ENCODE data around the gene TMTC2.
"Not testable (repeated sequence)": the region's sequence is repeated elsewhere in the genome, so short reads cannot be mapped to it uniquely, and the experiment has no call there.

Gene TMTC2

DNA sequence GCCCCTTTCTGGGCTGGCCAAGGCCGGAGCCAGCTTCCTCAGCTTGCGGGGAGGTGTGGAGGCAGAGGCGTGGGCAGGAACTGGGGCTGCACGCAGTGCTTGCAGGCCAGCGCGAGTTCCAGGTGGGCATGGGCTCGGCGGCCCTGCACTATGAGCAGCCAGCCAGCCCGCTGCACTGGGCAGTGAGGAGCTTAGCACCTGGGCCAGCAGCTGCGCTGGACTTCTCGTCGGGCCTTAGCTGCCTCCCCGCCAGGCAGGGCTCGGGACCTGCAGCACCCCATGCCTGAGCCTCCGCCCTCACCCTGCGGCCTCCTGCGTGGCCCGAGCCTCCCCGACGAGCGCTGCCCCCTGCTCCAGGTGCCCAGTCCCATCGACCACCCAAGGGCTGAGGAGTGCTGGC lies 42.0 kb downstream of the TMTC2 start:
- DNase-seq: no peak

DNA sequence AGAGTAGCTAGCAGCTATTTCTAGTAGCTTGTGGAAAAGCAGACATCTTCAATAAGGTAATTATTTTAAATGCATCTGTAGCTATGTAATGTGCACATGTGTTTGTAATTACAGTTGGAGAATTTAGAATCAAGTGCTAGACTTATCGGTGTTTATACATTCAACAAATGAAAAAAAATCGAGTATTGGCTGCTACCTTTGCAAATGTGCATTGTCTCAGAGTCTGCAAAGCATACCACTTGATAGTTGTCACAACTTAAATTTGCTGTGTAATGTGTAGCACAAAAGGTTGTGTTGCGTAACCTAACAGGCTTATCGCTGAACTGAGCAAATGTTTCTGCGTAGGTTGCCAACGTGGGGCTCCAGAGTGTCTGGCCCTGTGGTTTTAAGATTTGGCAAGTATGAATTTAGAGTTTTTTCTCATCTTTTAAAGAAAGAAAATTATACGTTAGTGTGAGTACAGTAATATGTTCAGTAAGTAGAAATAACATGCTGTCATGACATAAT lies 44.3 kb downstream of the TMTC2 start:
- DNase-seq: no peak

DNA sequence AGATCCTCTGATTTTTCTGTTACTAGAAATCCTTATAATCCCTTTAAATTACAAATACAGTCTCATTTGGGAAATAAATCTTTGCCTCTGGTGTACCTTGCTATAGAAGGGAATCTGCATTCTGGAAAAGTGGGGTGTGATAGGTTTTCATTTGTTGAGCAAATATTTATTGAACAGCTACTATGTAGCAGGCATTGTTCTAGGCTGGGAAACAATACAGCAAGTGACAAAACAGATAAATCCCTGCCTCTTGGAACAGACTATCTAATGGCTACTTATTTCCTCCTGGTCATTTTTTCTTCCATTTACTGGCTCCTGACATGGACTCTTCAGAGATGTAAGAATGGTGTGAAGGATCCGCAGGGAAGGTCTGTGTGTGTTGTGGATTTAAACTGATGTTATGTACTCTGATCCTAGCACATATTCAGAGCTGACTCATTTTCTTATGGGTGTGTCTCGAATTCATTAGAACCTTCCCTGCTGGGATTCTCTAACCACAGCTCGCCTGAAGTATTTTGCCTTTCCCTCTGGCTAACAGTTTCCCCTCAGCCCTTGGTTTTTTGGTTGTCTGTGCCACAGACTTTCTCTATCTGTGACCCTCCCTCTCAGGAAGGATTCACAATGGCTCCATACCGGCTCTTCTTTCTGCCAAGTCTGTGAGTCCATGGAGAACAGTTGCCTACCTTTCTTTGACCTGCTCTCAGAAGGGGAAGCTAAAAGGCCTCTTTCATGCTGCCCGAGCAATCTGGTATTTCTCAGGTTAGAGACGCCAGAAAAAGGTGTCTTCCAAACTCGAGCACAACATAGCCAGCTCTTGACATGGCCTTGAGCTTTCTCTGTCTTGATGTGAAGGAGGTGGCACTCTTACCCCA lies 53.7 kb downstream of the TMTC2 start:
- no peak for DNase-seq

DNA sequence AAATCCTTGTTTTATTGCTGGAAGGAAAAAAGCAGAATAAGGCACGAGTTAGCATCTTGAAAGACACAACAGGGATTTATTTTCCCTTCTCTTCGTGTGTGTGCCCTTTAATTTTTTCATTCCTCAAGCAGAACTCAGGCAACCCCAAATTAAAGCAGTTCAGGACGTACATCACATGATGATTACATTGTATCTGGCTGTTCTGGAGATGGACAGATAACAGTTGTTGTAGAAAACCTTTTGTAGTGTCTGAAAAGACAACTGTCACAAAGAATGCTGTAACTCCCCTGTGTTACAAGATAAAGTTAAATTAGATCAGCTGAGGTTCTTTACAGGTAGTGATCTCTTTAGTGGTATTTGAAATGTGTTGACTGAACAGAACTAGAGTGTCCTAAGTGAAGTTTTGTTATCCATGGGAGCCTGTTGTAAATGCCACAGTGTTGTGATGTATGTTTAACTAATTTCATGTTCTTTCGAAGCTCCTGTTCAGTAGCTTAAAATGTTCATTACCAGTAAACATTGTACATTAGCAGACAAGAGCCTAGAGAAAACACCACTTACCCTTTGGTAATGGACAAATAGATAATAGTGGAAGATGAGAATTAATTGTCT lies 58.5 kb downstream of the TMTC2 start:
- no peak for DNase-seq

DNA sequence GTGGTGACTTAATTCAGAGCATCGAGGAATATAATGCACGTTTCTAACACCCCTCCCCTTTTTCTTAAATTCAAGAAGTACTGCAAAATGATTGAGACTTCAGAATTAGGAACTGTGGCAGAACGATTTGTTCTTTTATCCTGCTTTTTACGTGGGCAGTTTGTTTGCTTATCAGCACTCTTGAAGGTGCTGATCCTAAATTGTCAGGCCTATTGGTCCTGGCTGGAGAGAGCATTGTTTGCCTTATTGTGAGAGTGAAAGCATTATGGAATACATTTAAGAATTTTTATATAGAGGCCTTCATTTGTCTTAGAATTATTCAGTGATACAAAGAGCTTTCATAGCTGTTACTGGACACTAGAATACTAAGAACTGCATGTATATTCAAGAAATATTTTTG lies 59.1 kb downstream of the TMTC2 start:
- DNase-seq: no peak

DNA sequence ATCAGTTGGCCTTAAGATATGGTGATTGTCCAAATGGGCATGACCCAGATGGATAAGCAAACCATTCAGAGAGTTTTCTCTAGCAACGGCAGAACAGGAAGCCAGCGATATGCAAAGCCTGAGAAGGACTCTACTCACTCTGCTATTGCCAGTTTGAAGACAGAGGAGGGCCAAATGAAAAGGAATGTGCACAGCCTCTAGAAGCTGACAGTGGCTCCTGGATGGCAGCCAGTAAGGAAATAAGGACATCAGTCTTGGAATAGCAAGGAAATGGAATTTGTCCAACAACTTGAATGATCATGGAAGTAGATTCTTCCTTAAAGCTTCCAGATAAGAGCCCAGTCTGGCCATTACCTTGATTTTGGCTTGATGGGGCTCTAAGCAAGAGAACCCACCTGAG lies 60.0 kb downstream of the TMTC2 start:
- no peak for DNase-seq

DNA sequence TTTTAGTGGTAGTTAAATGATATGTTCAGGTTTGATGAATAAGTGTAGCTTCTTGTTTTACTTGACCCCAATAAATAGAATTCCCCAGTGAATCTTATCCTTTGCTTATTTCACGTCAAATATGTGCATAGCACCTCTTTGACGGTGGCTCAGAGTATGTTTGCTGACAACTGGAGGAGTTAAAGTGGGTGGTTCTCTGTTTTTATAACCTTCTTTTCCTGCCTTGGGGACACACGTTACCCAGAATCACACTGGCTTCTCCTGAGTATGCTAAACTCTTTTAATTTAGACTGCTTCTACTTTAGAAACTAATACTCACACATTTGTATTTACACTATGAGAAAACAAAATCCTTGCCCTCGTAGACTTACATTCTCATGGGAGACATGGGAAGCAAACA lies 62.3 kb downstream of the TMTC2 start:
- DNase-seq: no peak

DNA sequence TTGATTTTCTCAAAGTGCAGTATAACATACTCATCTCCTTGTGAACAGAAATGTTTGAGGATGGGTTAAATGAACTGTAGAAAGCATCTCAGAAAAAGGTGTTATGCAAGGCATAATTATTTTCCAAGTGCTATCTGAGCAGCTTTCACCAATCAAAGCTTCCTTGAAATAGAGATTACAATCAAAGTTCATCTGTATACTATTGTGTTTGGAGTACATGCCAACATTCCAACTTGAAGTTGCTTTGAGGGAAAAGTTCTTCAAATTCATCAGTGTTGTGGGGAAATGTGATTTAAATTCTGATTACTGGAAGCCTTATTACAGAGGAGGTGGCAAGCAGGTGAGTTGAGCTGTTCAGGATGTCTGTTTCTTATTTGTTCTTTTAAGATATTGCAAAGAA lies 68.2 kb downstream of the TMTC2 start:
- DNase-seq: no peak

DNA sequence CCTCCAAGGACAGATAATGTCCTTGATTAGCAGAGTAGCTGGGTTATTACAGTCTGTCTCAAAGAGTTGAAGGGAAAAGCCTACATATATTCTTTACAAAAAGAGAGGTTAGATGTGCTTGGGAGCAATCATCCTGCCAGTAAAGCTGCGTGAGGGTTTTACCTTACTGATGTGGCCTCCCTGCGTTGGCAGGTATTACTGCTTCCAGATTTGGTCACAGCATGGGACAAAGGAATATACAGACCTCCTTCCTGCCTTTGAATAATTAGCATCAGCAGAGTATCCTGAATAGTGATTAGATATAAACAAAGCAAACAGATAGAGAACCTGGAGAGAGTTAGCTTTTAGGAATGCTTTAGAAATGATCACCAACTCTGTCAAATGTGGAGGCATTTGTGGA lies 69.6 kb downstream of the TMTC2 start:
- DNase-seq: no peak

DNA sequence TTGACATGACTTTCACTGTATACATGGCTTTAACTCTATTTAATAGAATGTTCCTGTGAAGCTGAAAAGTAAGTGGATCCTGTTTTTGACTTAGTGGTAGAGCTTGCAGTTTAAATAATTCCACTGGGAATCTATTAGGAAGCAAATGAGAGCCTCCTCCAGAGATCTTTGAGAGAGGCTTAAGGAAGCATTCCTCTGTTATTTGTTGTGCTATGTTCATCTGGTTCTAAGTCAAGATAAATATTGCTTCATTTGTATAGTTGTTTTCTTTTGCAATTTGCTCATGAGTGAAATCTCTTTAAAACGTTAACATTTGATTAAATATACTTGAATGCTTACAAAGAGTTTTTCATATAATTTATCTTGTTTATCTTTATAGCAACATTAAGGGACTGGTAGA lies 70.4 kb downstream of the TMTC2 start:
- DNase-seq: no peak

DNA sequence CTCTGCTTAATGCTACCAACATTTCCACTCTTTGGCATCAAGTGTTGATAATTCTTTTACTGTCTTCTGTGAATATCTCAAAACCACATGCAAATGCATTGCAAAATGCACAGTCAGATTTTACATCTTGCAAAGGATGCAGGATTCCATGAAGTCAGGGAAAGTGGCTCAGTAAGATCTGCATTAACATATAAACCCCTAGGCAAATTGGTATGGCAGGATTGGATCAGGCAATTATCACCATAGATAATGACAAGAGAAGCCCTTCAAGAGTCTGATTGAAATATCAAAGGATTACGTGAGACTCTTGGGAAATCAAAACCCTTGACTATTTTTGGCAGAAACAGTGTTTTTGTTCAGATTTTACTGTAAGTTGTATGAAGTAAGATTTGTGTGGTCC lies 71.0 kb downstream of the TMTC2 start:
- no peak for DNase-seq

DNA sequence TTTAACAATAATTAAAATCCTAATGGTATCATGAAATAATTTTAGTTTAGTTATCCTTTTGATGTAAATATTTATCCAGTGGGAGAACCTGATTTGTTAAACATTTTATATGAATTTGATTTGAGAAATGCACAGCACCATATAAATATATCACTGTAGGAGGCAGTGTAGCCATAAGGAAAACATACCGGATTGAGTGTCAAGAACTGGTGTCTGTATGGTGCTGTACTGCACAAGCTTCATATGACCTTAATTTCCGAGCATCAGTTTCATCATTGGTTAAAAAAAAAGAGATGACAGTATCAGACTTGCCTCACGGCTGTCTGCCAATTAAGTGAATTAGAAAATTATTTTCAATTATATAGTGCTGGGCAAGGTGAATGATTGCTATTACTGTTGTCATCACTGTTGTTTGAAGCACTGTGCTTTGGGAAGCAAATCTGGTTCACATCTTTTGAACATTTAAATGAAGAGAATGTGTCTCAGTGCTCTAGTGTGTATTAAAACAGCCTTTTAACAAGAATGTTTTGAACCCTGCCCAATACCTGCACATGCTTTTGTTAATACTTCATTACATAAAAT lies 72.1 kb downstream of the TMTC2 start:
- DNase-seq: no peak

DNA sequence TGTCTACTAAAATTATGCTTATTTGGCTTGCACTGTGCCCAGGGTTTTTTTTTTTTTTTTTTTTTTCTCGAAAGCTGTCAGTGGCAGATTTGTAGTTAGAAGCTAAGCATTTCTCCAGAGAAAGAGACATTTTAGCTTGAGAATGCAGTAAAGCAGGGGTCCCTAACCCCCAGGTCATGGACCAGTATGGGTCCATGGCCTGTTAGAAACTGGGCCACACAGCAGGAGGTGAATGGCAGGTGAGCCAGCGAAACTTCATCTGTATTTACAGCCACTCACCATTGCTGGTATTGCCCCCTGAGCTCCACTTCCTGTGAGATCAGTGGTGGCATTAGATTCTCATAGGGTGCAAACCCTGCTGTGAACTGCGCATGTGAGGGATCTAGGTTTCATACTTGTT lies 73.7 kb downstream of the TMTC2 start:
- no peak for DNase-seq

DNA sequence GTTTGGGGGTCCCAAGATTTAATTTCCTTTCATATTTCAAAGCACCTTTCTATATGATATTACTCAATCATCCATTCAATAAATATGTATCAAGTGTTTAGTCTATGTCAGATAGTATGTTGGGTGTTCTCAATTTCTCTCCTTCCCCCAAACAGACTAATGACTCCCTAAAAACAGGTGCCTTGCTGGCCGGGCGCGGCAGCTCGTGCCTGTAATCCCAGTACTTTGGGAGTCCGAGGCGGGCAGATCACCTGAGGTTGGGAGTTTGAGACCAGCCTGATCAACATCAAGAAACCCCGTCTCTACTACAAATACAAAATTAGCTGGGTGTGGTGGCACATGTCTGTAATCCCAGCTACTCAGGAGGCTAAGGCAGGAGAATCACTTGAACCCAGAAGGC lies 78.5 kb downstream of the TMTC2 start:
- not testable (repeated sequence) for DNase-seq

DNA sequence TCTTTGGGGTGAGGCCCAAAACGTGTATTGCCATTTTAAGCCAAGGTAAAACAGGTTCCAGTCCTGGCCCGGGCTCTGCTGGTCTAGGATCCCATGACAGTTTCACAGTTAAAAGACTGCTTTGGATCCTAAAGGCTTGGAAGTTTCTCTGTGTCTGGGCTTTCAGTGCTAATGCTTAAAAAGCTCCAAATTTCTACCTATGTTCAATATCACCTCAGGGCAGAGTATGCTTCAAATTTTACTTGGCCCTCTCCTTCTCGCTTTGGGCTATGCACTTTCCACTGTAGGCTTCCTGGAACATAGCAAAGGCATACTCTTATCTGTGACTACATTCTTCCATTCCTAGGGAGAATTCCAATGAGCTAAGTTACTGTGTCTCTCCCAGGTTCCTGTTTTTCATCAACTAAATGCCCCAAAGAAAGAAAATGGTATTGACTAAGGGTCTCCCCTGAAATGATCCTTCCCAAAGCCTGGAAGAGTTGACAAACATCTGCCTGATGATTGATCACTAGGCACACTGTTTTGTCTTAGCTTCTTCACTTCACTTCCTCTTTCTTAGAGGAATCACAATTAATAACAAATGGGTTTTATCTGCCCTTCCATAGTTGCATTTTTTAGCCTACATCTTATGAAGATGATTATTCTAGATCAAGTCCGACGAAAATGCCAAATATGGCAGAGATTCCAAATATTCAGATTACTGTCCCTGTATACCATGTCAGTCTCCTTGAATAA lies 79.4 kb downstream of the TMTC2 start:
- no peak for DNase-seq

DNA sequence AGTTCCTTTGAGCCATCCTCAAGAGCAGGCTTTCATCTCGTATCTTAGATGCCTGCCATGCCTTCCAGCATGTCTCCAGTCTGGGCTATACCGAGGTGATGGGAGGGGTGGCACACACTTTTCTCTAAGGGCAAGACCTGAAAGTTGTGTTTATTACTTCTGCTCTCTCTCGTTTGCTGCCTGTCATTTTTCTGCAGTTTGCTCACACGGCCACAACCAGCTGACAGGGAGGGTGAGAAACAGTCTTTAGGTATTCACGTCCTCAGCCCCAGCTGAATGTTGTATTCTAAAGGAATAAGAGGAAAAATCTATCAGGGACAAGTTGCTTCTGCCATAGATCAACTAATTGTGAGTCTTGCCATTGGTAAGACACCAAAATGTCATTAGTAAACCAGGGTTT lies 88.0 kb downstream of the TMTC2 start:
- no peak for DNase-seq

DNA sequence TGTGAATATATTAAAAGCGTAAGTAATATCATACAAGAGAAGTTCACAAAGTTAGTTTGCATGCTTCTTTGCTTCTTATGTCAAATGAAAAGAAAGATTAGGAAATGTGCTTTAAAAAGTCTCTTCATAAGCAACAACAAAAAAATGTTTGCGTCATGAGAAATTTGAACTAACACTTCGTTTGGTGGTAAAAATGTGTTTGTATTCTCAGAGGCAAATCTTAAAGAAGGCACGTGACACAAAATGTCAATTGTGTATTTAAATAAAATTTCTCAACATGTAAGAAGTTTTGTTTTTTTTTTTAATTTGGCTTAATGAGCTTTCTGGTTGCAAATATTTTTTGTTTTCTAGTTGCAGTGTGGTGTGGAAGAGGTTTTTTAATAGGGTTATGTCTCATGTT lies 93.8 kb downstream of the TMTC2 start:
- no peak for DNase-seq

DNA sequence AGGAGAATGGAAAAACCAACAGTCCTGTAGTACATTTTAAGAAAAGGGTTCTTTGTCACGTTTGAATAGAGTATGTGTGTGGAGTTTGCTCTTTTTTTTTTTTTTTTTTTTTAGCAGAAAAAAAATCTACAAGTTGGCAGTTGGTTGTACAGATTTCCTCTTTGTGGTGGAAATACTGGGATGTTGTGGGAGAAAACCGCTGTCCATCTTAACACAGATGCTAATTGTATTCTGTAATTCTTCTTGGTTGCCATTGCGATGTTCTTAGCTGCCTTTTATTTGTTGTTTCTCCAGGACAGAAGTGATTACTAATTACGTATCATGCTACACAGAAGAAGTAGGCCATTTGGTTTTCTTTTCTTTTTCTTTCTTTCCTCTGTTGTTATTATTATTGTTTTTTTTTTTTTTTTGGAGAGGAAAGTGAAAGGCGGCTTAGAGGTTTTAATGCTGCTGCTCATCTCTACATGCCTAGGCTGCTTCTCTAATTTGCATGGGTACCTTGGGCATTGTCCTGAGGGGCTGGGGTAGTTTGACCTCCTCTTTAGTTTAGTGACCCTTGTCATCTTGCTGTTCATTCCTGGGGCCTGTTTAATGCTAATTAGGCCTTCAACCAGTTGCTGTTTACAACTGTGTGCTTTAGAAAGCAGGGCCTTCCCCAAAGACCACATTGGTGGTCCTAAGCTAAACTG lies 94.7 kb downstream of the TMTC2 start:
- DNase-seq: no peak

DNA sequence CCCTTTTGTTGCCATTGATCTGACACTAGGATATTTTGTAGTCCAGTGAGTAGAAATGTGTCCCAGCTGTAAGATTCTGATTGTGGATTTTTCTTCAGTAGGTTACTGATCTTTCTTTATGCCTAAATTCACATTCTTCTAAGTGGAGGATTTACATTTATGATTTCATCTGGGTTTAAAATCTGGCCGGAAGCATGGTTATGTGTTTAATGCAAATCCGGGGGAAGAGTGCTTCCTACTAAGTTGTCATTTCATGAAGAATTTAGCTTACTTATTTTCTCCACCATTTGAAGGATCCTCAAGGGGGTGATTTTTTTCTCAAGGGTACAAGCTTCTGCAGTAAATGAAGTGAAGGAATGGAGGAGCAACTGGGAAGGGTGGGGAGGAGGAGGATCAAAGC lies 96.7 kb downstream of the TMTC2 start:
- no peak for DNase-seq

DNA sequence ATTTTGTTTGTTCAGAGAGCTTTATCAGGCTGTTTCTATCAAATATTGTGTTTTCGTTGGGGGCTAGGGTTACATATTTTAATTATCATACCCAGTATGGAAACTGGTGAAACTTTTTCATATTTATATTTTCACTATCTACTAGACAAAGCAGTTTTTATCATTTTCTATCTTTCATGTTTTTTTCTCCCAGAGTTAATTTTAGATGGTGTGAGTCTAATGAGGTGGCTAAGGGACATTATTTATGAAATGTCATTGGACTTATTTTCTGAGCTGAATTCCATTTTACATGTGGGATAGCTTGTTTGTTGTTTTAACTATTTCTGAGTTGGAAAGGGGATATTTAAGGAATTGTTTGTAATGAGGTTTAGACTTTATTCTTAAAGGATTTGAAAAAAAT lies 100.3 kb downstream of the TMTC2 start:
- no peak for DNase-seq

DNA sequence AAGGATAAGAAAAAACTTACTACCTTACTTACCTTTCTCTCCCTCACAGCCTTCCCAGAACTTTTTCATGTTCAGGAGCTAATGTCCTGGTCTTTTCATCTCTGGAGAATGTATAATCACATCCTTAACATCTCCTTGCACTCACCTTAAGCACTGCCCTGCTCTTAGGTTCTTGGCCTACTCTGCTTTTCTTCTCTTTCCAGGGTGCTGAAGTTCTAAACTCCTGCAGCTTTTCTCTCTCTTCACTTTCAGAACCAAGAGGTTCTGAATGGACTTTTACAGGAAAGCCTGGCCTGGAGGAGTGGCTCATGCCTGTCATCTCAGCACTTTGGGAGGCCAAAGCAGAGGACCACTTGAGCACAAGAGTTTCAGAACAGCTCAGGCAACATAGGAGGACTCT lies 101.9 kb downstream of the TMTC2 start:
- no peak for DNase-seq

DNA sequence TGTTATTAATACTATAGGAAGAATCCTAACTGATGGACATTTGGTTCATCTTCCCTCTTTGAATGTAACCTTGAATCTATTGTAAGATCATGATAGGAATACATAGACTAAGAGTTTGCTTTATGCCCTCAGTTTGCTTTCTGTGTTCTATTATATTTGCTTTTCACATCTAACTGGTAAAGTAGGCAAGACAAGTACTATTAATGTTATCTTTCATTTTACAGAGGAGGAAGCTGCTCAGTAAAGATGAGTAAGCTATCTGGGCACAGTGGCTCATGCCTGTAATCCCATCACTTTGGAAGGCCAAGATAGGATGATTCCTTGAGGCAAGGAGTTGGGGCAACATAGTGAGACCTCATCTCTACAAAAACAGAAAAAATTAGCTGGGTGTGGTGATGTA lies 103.0 kb downstream of the TMTC2 start:
- DNase-seq: no peak

DNA sequence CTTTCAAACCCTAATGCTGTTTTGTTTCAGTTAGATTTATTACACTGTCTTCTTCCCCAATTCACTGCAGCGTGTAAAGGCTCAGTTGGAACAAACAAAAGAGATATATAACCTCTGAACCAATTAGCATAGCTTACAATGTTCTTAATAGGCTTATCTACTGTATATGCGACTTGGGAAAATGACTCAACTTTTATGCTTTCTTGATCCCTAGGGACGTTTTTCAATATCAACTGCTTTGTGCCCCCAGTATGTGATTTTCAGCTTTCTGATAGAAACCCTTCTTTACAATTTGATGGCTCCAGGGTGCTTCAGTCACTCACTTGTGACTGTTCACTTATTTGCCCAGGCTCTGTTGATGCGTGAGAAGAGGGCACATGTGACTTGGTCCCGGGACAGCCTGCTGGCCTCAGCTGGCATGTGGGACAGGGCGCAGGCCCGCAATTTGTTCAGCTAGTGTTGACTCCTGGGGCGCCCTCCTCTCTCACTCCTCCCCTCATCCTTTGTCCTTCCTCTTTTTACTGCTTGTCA lies 107.1 kb downstream of the TMTC2 start:
- DNase-seq: no peak

Data from stimulated activated CD8-positive, alpha-beta memory T cell treated with anti-CD3 and anti-CD28 coated beads, Interleukin-4, amount 100 ng/mL, for 48 hours (primary cell).